PFSK-1 (cell line): ENCODE measurements around the gene LEMD2.

Source experiments
- POLR2AphosphoS5 ChIP-seq: IDR thresholded peaks from 2 replicates; pipeline ENCODE4 v1.6.1; 2012; ENCODE audit warnings: low read depth, mild to moderate bottlenecking, control low read depth, low read length, moderate library complexity
- SIN3A ChIP-seq: IDR thresholded peaks from 2 replicates; pipeline ENCODE4 v1.6.1; 2012; ENCODE audit warnings: mild to moderate bottlenecking, low read length, moderate library complexity, borderline replicate concordance; ENCODE audit not compliant: insufficient read depth
- TAF1 ChIP-seq: IDR thresholded peaks from 2 replicates; pipeline ENCODE4 v1.6.1; 2012; ENCODE audit warnings: low read length, control low read depth, borderline replicate concordance; ENCODE audit not compliant: insufficient read depth

DNA sequence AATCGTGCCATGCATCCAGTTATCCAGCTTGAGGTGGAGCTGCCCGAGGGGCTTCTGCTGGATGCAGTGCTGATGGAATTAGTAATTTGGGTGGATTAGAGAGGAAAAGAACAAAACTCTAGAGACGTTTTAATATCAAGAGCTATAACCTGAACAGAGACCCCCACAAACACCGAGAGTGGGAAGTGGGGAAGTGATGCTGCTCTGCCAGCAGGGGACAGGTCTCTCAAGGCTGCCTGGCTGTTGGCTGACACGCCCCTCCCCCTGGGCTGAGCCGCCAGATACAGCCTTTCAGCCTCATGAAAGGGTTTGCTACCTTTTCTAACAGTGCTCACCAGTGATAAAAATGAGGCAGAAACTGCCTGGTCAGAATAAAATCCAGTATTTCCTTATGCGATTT, 9.6 kb downstream of the LEMD2 start:
- TF ChIP-seq POLR2AphosphoS5: no peak
- TF ChIP-seq TAF1: no peak
- no peak for TF ChIP-seq SIN3A
